K562 (cell line): ENCODE data around the gene DBH. TPM values are rescaled to one million over a fixed set of nuclear protein-coding genes. Genes with fewer than 3 reads are reported as not detected.

Experiments
- CBX1 ChIP-seq: sonication (generic); IDR thresholded peaks from 2 replicates; pipeline ENCODE4 v1.6.1; 2016; ENCODE audit warnings: antibody characterized with exemption, low read depth, mild to moderate bottlenecking
- CBX3 ChIP-seq, 2 experiments: IDR thresholded peaks; 1 replicate in 1 of 2; 2 replicates in 1 of 2; pipeline ENCODE4 v1.6.1; 2012; ENCODE audit warnings: inconsistent platforms in 2 of 2, low read length in 2 of 2, borderline replicate concordance in 1 of 2, control low read depth in 1 of 2
- HNRNPK ChIP-seq: fragments of 200-400 bp; formaldehyde crosslinking; IDR thresholded peaks from one replicate; pipeline ENCODE4 v1.6.1; 2018; ENCODE audit warnings: mild to moderate bottlenecking, low read depth, low read length; ENCODE audit not compliant: poor library complexity, severe bottlenecking
- MLLT1 ChIP-seq, 2 experiments: fragments of 450-650 bp; IDR thresholded peaks; 2 replicates each; pipeline ENCODE4 v1.6.1; 2016
- PCBP1 ChIP-seq: fragments of 200-400 bp; formaldehyde crosslinking; IDR thresholded peaks from 2 replicates; pipeline ENCODE4 v1.6.1; 2018; ENCODE audit warnings: mild to moderate bottlenecking, low read depth, low read length; ENCODE audit not compliant: poor library complexity, severe bottlenecking
- RAD21 ChIP-seq, 2 experiments: fragments of 250-450 bp in 1 of 2; fragments of 450-650 bp in 1 of 2; sonication (Bioruptor Pico) in 1 of 2; formaldehyde crosslinking in 1 of 2; IDR thresholded peaks in 1 of 2; conservative IDR thresholded peaks in 1 of 2; 2 replicates each; pipeline versions ENCODE4 v1.4.0 to v1.8.0; 2020 to 2022; ENCODE audit warnings: mild to moderate bottlenecking in 2 of 2, moderate library complexity in 1 of 2
- RFX7 ChIP-seq: fragments of 250-450 bp; sonication (Bioruptor Pico); IDR thresholded peaks from 2 replicates; pipeline ENCODE4 v1.5.1; 2021; ENCODE audit warnings: mild to moderate bottlenecking
- RREB1 ChIP-seq: fragments of 250-450 bp; sonication (Bioruptor Pico); IDR thresholded peaks from 2 replicates; pipeline ENCODE4 v1.4.0; 2020
- SMC3 ChIP-seq: conservative IDR thresholded peaks from 2 replicates; pipeline ENCODE4 v1.6.1; 2011; ENCODE audit warnings: low read depth, low read length, improper control_type of control experiment; ENCODE audit not compliant: insufficient read depth
- polyA plus RNA-seq, 8 experiments: library from polyadenylated mRNA; depleted of rRNA in 4 of 8; stranded (reverse) in 5 of 8; unstranded in 3 of 8; fragments of >200 nt; fragmentation: Nextera tagmentation in 2 of 8; fragmentation: Illumina TruSeq in 1 of 8; extraction: Ambion mirVana in 2 of 8; extraction: Trizol in 1 of 8; gene quantifications; 2 replicates each; pipeline versions ENCODE4 v1.2.1 to v1.2.3, GENCODE V29; 2011 to 2014; ENCODE audit warnings: inconsistent platforms in 1 of 8, missing spikeins in 1 of 8
- total RNA-seq, 7 experiments: library from RNA; depleted of rRNA in 6 of 7; stranded (reverse); fragments of >200 nt in 6 of 7; fragmentation: Illumina TruSeq in 2 of 7; extraction: Trizol in 2 of 7; gene quantifications; 2 replicates each; pipeline versions ENCODE4 v1.2.1 to v1.2.3, GENCODE V29; 2011 to 2021; ENCODE audit warnings: low replicate concordance in 1 of 7

DBH gene
- total and polyA plus RNA-seq, 9 of the 15 experiments (the other 6 are each of a cell fraction or from before 2014, with no cell fraction given): not detected

- peak in 1 of 2 experiments; percentile 33; a peak in 1 of 3 replicates for TF ChIP-seq CBX3 (IDR thresholded peaks at IDR 0.05; ENCODE audit: borderline replicate concordance in 1 of 2, low read length in 2 of 2)
- TF ChIP-seq CBX1: peak; percentile 83
- peak; percentile 66 for TF ChIP-seq PCBP1
- TF ChIP-seq RAD21 (CRISPR knock-in tag; conservative IDR thresholded peaks at IDR 0.05 in 1 of 2, IDR thresholded peaks at IDR 0.05 in 1 of 2): peak in 1 of 2 experiments; percentile 12; a peak in 1 of 4 replicates
- TF ChIP-seq RFX7 (CRISPR knock-in tag): no peak
- TF ChIP-seq HNRNPK: peak; percentile 33
- no peak for TF ChIP-seq RREB1
- no peak for TF ChIP-seq MLLT1 (IDR thresholded peaks at IDR 0.05)
- 0 out of 2 replicates have a peak, but pooled peaks have one; percentile 29 for TF ChIP-seq SMC3
Observed at GRCh38 chr9:133589454-133590227, 46.5 kb upstream of the DBH start (continued).
